ENCODE measurements around the gene ARSB.

DNA sequence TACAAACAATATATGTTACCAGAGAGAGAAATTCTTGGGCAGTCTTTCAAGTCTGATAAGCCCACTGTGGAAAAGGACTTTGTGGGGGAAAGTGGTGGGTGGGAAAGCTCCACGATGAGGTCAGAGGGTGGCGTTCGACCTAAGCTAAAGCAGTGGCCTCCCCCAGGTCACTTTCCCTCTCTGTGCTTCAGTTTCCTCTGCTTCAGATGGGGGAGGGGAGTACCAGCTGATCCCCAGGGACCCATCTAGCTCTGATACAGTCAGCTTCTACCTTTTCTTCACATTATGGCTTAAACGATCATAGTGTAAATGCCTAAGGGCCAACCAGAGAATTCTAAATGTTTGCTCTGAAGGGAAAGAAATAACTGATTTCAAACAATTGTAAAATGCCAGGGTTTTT lies 36.6 kb upstream of the ARSB start:
- no peak for TF ChIP-seq CTCF (conservative IDR thresholded peaks at IDR 0.05; ENCODE audit: low read length)
- TF ChIP-seq EZH2phosphoT487 (IDR thresholded peaks at IDR 0.05; ENCODE audit: borderline replicate concordance): no peak
